HG02943 (cell line): Measurements from ENCODE around the gene EXOC7.
A peak's percentile ranks its signal among the peaks of the same experiment; 100 is the strongest.

Experiments
- ATAC-seq: cut with Tn5 transposase; IDR thresholded peaks from one replicate; pipeline ENCODE4 v1.9.1; 2021; ENCODE audit warnings: mild to moderate bottlenecking, low read depth, moderate library complexity; ENCODE audit not compliant: unreplicated experiment

EXOC7 gene, protein sequence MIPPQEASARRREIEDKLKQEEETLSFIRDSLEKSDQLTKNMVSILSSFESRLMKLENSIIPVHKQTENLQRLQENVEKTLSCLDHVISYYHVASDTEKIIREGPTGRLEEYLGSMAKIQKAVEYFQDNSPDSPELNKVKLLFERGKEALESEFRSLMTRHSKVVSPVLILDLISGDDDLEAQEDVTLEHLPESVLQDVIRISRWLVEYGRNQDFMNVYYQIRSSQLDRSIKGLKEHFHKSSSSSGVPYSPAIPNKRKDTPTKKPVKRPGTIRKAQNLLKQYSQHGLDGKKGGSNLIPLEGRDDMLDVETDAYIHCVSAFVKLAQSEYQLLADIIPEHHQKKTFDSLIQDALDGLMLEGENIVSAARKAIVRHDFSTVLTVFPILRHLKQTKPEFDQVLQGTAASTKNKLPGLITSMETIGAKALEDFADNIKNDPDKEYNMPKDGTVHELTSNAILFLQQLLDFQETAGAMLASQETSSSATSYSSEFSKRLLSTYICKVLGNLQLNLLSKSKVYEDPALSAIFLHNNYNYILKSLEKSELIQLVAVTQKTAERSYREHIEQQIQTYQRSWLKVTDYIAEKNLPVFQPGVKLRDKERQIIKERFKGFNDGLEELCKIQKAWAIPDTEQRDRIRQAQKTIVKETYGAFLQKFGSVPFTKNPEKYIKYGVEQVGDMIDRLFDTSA

DNA sequence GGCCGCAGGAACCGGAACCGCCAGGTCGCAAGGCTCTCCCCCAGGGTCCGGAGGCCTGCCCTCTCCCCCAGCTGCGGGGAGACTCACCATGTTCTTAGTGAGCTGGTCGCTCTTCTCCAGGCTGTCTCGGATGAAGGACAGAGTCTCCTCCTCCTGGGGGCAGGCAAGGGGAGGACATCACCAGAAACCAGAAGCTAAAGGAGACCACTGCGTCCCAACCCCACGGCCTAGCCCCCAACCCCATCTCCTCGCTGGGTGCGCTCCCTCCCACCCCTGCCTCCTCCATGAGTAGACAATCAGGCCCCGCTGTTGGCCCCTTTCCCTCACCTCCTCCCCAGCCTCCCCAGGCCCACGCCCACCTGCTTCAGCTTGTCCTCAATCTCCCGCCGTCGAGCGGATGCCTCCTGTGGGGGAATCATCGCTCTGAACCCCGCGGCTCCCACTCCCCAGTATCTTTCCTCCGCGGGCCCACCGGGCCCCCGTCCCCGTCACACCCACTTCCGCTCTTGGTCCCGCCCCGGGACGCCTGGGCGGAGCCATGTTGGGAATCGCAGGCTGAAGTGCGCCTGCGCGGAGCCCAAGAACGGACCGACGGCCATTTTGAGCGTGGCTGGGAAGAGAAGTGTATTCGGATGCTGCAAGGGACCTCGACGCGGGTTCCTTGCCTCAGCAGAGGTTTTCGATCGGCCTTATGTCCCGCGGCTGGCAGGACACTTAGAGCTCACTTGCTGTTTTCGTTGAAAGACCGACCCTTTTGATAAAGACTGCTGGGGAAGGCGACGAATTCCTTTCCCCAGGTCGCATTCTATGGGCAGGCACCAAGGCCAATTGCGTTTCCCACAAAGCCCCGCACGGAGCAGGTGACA, at the start of gene EXOC7:
Gene EXOC7, minus strand, starts transcription at position 514 of the 866 bp plus-strand sequence. Its CDS starts 95 bp downstream, at position 419.
- peak; percentile 56 for ATAC-seq

DNA sequence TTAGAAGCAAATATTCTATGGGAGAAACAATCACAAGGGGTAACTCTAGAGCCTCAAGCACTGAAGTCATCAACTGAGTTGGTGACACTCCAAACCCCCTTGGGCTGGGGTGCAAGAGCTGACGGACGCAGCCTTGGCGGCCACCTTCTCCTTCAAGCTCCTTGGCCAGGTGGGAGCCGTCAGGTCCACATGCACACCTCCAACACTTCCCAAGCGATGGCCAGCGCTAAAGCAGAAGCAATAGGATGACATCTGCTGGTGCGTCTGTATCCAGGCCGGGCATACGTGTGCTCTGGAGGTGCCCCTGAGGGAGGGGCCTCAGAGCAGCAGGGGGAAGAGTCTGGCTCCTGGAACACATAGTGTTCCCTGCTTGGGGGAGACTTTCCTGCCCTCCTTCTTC, 49.6 kb upstream of the EXOC7 start:
- no peak for ATAC-seq

DNA sequence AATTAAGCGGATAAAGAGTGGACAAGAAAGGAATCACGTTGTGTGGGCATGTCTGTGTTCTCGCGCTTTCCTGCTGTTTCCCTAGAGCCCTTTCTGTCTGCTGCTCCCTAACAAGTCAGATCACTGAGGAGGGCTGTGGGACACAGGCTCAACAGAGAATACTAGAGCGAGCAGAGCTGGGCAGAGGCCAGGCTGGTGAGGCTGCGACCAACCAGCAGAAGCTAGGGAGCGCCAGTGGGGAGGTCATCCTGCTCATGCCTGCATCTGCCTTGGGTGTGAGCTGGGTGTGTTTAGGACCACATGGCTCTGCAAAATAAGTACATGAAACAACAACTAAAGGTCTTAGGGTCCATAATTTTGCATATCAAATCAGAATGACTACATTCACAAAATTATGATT, 49.0 kb upstream of the EXOC7 start:
- no peak for ATAC-seq

DNA sequence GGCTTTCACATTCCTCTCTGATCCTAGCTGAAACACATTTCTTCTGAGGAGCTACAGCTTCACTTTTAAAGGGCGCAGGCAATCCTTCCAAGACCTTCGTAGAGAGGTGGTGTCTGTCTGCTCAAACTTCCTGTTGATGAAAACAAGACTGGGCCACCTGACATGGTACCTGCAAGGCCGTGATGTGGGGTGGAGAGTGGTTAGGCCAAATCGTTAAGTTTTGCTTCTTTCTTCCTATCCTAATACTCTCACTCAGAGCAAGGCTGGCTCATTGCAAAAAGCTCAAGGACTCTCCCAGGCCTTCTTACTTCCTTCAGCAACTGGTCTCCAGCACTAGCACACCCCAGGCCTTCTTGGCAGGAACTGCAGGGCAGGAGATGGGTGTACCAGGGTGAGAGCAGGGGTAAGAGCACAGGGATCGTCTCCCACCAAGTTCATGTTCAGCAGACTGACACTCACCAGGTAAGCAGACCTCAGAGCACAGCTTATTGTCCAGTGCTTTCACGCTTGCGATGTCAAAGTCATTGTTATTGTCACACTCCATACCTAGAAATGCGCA, 48.4 kb upstream of the EXOC7 start:
- no peak for ATAC-seq

DNA sequence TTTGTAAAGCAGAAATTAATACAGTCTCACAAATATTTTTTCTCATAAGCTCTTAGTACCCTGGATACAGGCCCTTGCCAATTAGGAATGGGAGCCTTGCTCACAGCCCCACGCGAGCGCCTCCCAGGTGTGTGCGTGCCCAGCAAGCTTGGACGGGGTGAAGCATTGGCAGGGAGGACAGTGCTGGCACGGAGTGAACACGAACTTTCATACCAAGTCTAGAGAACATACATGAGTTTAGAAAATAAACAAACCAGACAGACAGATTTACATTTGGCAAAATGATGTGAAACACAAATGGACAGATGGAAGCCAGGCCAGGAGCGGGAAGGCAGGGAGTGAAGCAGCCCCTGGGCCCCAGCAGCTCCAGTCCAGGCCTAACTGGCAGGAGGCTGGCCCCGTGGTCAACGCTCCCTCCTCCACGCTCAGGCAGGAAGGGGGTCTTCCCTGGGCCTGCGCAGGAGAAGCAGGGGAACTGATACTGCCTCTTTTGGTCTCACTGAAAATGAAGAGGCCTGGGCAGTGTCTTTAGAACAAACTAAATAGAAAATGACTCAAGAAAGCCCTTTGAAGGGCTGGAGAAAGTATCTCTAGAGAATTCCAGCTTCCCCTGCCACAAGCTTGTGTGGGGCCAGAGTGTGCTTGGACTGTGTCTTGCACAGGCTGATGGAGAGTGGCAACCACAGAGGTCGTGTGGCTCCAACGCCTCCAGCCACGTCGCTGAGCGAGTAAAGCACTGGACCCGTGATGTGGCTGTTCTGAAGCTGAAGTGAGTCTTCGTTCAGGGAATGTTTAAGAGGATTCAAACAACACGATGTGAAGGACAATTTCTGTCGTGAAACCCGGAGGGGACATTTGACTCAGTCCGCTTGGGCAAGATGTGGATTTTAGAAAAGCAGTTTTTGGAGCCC, 47.4 kb upstream of the EXOC7 start:
- ATAC-seq, result no peak

DNA sequence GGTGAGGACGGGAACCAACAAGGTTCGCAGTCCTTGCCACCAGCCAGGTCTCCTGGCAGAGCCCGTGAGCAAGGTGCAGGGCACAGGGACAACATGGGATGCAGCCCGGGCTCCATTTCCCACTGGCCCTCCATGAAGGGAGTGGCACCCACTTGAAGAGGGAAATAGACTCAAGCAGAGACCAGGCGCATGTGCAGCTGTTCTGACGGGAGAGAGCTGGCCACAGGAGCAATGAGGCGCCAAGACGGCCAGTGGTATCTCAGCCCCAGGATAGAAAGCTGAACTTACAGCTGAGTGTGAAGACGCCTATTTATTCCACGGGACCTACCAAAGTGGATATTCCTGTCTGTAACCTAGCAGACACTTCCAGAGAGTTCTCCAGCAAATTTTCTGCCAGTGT, 45.6 kb upstream of the EXOC7 start:
- ATAC-seq, result no peak

DNA sequence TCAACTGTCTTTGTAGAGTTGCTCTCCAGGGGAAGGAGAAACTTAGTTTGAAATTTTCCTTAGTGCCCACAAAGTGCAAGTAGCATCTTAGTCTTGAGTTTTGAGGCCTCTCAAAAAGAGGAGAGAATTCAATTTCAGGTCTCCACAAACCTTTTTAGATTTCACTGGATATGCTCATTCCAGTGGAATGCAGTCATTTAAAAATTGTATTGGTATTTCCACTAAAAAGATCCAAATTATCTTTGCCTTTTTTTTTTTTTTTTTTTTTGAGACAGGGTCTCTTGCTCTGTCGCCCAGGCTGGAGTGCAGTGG, 44.4 kb upstream of the EXOC7 start:
- ATAC-seq, result no peak

DNA sequence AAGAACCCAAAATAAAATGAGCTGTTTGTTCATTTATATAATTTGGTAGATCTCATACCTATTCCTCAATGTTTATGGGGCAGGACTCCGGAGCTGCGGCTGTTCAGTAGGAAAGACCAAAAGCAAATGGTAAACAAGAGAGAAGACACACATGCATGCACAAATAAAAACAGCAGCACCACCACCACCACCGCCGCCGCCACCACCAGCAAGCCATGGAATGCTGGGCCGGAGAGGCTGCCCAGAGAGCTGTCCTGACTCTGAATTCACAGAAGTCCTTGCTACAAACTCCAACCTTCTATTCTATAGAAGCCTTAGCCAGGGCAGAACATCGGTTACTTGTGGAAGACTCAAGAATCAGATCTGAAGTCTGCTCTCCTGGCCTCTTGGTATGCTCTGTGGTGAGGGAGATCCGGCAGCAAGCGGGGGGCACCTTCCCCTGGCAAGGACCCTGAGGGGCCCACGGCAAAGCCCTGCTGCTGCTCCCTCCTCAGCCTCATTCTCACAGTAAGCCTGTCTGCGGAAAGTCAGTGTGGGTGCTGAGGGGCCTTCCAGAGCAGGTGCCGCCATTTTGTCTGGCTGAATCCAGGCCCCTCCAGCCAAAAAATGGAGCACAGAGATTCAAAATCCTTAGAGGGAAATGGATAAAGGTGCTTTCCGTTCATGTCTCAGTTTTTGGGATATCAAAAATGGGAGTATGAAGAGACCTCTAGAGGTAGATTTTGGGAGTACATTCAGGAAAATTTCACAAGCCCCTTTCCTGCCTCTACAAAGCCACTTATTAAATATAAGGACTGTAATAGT, 43.8 kb upstream of the EXOC7 start:
- ATAC-seq, result no peak

DNA sequence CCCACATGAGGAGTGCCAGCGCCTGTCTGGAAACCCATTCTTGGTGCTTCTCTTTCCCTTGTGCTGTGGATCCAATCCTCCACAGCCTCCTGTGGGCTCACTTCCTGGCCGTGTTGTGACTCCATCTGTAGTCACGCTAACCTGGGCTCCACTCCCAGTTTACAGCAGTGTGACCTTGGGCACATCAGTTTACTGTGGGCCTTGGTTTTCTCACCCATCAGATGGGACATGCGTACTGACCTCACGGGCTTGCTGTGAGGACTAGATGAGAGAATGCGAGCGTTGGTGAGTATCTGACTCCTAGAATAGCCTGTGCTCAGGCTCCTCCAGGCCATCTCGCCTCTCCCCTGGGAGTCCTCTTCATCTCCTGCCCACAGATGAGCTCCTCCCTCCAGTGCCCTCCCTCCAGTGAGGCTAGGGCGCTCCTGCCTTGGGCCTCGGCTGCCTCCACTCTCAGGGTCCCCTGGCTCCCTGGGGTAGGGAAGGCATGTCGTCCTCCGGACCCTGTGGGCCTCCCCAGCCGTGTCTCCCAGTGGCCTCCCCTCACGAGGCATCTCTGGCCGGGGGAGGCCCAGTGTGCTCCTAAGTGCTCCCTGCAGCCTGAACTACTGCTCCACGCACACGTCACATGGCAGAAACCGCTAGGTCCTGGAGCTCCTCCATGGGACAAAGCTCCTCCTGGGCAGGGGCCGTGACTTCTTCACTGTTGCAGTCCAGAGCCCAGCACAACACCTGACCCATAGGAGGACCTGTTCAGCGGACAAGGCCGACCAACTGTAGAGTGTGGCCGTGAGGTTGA, 42.7 kb upstream of the EXOC7 start:
- no peak for ATAC-seq

DNA sequence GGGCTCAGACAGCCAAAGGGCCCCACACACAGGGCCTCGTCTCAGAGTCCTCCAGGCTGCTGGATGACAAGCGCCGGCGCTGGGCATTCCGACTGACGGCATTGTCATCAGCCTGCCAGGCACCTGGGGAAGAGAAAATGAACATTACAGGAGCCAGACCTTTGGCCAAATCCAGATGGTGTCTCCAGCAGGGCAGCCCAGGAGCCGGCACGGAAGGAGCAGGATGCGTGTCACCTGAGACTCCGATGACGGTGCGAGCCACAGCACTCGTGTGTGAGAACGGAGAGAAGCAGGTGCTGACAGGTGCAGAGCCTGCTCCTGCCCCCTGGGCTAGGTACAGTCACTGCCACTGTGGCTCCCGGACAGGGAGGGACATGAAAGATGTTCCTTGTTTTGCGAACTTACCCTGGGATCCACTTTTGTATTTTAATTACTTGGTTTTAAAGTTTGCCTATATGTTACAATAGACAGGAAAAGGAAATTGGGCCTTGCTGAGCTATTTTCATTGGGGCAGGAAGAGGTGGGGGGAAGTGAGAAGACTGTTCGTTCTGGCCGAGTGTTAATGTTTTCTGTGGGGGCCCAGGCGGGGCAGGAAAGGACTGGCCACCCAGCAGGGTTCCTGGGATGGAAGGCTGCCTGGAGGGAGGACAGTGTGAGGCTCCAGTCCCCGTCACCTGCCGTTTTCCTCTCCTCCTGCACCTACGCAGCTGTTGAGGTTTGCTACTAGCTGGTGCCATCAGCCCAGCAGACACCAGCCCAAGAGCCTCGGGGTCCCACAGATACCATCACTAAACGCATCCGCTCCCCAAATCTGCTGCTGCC, 41.9 kb upstream of the EXOC7 start:
- ATAC-seq, result no peak

DNA sequence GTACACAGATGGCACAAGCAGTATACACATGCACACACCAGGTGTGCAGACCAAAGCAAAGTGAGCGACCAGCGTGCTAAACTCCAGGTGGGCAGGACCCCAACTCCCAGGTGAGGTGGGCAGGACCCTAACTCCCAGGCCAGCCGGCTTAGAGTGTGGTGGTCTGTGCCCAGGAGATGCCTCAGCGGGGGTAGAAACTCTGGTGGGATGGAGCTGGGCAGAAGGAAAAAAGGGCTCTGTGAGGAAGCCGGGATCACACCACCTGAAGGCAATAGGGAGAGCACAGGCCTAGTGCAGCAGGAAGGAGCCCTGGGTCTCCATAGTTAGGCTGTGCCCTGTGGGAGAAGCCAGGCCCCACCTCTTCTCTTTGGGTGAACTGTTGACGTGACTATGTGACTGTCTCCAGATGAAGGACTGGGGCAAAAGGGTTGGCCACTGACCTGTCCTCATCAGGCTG, 39.0 kb upstream of the EXOC7 start:
- ATAC-seq, result no peak

DNA sequence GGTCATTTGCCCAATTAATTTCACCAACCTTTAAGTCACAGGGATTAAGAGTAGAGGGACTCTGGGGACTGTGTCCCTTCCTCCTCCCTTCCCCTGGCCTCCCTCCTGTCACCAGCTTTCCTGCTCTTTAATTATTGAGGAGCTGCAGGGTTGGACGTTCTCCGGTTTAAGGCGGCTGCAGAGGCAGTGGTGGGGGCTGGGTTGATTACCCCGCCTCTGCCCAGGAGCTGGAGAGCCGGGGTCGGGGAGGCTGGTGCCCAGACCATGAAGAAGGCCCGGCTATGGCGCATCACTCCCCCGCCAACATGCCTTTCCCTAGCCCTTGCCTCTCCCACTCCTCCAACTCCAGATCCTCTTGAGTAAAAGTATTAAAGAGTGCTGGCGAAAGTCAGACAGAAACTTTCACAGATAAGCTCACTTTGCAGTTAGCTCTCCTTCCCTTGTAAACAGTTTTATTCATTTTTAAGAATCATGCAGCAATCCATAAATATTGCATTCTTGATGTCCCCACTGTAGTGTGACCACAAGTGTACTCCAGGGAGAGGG, 38.5 kb upstream of the EXOC7 start:
- no peak for ATAC-seq

DNA sequence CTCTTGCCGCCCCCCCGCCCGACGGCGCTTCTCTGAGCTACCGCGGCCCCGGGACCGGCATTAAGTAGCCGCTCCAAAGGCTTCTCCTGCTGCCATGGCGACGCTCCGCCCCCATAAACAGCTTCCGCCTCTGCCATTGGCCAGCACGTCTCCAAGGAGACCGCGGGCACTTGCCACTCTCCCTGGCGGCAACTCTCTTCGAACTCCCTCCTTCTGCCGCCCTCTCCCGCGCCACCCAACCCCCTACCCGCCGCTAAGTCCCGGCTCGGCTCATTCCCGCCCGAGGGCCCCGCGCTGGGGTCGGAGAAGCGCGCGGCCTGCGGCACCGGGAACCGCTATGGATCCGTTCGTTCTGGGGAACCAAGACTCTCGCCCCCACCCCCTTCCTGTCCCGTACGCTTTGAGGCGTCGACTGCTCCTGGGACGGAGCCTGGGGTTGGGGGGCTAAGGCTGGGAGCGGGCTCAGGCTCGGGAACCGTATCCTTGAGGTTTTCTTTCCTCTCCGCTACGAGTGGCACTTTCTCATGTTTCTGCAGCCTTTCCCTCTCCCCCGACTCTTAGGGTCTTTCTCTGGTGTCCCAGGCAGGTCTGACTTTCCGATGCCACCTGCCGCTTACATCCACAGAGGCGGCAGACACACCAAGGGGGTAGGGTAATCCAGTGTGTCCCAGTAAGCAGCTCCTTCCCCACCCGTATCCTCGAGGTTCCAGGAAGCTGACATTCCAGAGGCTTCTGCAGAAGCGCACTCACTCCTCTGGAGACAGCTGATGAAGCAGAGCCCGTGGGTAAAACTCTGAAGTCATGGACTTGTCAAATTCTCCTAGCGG, 37.8 kb upstream of the EXOC7 start, which contains the start of gene FOXJ1:
Gene FOXJ1, minus strand, starts transcription at position 34 of the 827 bp plus-strand sequence. CDS start 850 bp downstream, outside the sequence.
- no peak for ATAC-seq

DNA sequence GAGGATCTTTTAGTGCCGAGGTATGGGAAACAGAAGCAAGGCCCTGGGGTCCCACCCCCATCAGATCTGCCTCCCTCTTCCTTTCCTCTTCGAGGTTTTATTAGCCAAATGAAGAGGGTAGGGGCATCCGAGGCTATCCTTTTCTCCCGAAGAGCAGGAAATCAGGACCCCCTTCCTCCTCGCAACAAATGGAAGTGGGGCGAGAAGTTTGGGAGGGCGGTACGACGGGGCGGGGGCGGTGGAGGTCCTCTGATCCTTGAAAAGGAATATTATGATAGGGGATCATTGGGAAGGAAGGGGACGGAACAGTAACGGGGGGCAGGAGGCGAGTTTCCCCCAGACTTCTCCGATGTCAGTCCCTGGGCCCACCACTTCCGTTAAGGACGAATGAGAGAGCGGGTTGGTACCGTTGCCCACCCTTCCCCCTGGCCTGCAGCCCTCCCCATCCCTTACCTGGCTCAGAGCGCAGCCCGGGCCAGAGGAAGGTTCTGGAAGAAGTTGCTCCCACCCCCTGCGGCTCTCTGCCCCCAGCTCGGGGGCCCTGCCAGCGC, 37.1 kb upstream of the EXOC7 start:
- ATAC-seq, result no peak

DNA sequence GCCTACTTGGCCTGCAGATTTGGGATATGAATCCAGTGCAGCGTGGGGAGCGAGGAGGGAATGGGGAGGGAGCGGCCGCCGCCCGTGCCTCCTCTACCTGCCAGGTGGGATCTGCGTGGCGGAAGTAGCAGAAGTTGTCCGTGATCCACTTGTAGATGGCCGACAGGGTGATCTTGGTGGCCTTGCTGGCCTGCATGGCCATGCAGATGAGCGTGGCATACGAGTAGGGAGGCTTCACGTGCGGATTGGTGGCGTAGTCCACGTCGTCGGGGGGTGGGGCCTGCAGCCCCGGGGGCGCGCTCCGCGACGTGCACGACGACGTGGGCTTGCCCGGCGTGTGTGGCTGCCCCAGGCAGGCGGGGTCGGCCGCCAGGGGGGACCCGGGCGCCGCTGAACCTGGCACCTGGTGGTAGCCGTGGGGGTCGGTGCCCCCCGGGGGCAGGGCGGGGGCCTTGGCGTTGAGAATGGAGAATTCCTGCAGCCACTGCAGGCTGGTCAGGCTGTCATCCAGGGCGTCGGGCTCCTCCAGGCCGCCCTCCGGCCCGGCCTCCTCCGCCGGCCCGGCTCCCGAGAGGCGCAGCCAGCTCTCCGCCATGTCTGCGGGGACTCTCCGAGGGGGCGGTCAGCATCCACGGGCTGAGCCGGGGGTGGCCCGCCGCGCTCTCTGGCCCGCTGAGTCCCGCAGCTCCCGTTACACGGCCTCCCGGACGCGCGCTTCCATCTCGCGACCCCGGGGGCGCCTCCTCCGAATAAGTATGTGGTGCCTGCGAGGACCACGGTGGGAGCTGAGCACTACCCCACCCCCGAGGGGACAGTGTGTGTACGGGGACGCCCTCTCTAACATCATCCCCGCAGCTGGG, 36.4 kb upstream of the EXOC7 start:
- no peak for ATAC-seq
